SK-N-SH (cell line): ENCODE results near the gene PEX16.

ENCODE experiments used
- CHD2 ChIP-seq: fragments of 150-350 bp; IDR thresholded peaks from 2 replicates; pipeline ENCODE4 v1.6.1; 2018; ENCODE audit warnings: low read length; ENCODE audit not compliant: partially characterized antibody
- EP300 ChIP-seq, 2 experiments: IDR thresholded peaks; 2 replicates each; pipeline versions ENCODE4 v1.4.0 to v1.6.1; 2012; ENCODE audit warnings: borderline replicate concordance in 1 of 2, low read depth in 1 of 2, low read length in 1 of 2
- EZH2phosphoT487 ChIP-seq: fragments of 200-600 bp; sonication (generic); IDR thresholded peaks from 2 replicates; pipeline ENCODE4 v1.6.1; 2017; ENCODE audit warnings: low read depth, mixed run types, mild to moderate bottlenecking, antibody characterized with exemption, moderate library complexity, borderline replicate concordance
- GATA2 ChIP-seq: sonication (generic); formaldehyde crosslinking; IDR thresholded peaks from 2 replicates; pipeline ENCODE4 v1.5.0; 2020; ENCODE audit warnings: mild to moderate bottlenecking, missing genetic modification reagents
- POLR2AphosphoS5 ChIP-seq: IDR thresholded peaks from 2 replicates; pipeline ENCODE4 v1.6.1; 2012; ENCODE audit warnings: low read depth, low read length
- RFX5 ChIP-seq: IDR thresholded peaks from 2 replicates; pipeline ENCODE4 v1.6.1; 2012; ENCODE audit warnings: mild to moderate bottlenecking, improper control_type of control experiment, low read length
- SIN3A ChIP-seq: IDR thresholded peaks from 2 replicates; pipeline ENCODE4 v1.6.1; 2012; ENCODE audit warnings: low read depth, mild to moderate bottlenecking, low read length, moderate library complexity, borderline replicate concordance
- TF ChIP-seq, protein P1 (sequence below): fragments of 200-600 bp; sonication (generic); IDR thresholded peaks from 2 replicates; pipeline ENCODE4 v1.6.1; 2017; ENCODE audit warnings: antibody characterized with exemption, mild to moderate bottlenecking, moderate library complexity
- TF ChIP-seq, protein P2 (sequence below): IDR thresholded peaks from 2 replicates; pipeline ENCODE4; 2012
- TF ChIP-seq, protein P3 (sequence below): IDR thresholded peaks from 2 replicates; pipeline ENCODE4 v1.4.0; 2012; ENCODE audit warnings: low read depth

DNA sequence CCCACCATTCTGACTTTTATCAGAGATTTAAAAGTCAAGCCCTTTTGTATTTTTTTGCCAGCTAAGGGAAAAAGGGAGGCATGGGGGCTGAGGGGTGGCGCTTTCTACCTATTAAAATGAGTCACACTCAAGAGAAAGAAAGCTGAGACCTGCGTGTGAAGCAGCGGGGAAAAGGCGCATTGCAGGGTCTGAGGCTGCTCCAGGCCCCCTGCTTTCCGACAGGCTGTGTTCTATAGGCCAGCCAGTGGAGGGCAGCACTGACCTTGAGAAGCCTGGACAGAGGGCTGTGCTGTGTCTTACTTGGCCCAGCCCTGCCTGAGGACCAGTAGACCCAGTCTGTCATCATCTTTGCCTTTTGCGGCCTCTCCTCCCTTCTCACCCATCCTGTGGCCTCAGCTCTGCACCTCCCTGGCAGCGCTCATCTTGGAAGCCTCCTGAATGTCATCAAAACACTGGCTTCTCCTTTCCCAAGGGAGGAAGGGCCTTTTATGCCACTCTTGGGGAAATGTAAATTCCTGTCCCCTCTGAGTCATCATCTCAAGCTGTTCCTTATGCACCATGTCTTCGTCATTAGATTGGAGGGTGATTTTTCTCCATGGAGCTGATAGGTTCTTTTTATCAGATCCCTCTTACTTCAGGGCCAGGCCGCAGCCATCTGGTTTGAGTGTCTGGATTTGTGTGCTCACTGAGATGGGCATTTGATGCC lies 44.9 kb downstream of the PEX16 start:
- TF ChIP-seq, protein P1, sequence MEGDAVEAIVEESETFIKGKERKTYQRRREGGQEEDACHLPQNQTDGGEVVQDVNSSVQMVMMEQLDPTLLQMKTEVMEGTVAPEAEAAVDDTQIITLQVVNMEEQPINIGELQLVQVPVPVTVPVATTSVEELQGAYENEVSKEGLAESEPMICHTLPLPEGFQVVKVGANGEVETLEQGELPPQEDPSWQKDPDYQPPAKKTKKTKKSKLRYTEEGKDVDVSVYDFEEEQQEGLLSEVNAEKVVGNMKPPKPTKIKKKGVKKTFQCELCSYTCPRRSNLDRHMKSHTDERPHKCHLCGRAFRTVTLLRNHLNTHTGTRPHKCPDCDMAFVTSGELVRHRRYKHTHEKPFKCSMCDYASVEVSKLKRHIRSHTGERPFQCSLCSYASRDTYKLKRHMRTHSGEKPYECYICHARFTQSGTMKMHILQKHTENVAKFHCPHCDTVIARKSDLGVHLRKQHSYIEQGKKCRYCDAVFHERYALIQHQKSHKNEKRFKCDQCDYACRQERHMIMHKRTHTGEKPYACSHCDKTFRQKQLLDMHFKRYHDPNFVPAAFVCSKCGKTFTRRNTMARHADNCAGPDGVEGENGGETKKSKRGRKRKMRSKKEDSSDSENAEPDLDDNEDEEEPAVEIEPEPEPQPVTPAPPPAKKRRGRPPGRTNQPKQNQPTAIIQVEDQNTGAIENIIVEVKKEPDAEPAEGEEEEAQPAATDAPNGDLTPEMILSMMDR: peak; percentile 90
- TF ChIP-seq EZH2phosphoT487 (no peak), POLR2AphosphoS5 (no peak), SIN3A (peak; percentile 8; the same call in 1 of the 2 replicates), EP300 (IDR thresholded peaks at IDR 0.05; ENCODE audit: borderline replicate concordance in 1 of 2, low read depth in 1 of 2, low read length in 1 of 2) (peak in 1 of 2 experiments; percentile 61; a peak in 1 of 4 replicates), RFX5 (no peak), GATA2 (CRISPR knock-in tag) (peak; percentile 73), CHD2 (no peak)
- TF ChIP-seq, protein P2, sequence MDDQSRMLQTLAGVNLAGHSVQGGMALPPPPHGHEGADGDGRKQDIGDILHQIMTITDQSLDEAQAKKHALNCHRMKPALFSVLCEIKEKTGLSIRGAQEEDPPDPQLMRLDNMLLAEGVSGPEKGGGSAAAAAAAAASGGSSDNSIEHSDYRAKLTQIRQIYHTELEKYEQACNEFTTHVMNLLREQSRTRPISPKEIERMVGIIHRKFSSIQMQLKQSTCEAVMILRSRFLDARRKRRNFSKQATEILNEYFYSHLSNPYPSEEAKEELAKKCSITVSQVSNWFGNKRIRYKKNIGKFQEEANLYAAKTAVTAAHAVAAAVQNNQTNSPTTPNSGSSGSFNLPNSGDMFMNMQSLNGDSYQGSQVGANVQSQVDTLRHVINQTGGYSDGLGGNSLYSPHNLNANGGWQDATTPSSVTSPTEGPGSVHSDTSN: peak; percentile 28
- TF ChIP-seq, protein P3, sequence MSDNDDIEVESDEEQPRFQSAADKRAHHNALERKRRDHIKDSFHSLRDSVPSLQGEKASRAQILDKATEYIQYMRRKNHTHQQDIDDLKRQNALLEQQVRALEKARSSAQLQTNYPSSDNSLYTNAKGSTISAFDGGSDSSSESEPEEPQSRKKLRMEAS: peak; percentile 29; the same call in 1 of the 2 replicates
